Epithelial cell of proximal tubule (primary cell): ENCODE measurements around the gene PTPN13. TPM values are rescaled to one million over a fixed set of nuclear protein-coding genes. Genes with fewer than 3 reads are reported as not detected.

ENCODE experiments used
- DNase-seq: peaks from one replicate; pipeline ENCODE4 v3.0.0-alpha.2; 2011; ENCODE audit warnings: low read depth
- H3K4me3 ChIP-seq: 2 replicates; pipeline ENCODE4 v1.5.1; 2011; ENCODE audit warnings: low read depth, mild to moderate bottlenecking, low read length
- CTCF ChIP-seq: conservative IDR thresholded peaks from 2 replicates; pipeline ENCODE4 v1.5.1; 2012; ENCODE audit warnings: low read depth, mild to moderate bottlenecking, low read length
- total RNA-seq: library from RNA; depleted of rRNA; stranded (reverse); fragments of >200 nt; gene quantifications from 2 replicates; pipeline ENCODE4 v1.2.3, GENCODE V29; 2015

PTPN13 gene
- total RNA-seq, 1 donor from 2014 or later: 19.8 TPM

DNA sequence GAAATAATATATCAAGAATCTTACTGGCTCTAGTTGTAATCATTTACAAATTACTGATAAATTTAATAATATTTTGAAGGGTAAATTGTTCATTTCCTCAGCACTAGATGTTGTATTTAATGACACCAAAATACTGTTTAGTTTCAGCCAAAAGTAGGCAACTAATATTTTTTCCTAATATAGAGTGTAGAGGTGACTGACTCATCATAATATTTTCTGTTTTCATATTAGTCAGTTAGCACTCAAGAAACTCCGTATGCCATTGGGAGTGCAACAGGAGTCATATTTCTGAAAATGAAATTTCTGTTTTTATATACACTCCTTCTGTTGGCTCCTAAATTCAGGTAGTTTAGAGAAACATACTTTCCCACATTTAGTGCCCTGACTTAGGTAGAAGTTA lies 36.6 kb upstream of the PTPN13 start:
- no peak for DNase-seq
- TF ChIP-seq CTCF: no peak

DNA sequence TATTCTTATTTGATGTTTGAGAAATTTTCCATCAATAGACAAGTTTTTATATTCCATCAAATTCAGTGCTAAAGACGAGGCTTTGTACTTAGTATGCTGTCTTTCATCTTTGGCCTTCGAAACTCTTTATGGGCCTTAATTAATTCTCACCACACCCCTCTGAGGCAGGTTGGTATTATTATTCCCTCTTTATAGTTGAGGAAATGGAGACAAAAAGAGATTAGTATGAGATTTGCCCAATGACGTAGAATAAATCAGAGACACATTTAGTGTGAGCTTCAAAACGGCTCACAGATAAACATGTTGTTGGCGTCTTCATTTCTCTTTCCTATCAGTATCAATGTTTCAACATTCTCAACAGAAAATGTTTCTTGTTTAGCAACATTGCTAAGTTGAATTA lies 35.9 kb upstream of the PTPN13 start:
- no peak overlapping the region for H3K4me3 ChIP-seq
- TF ChIP-seq CTCF: no peak
- no peak for DNase-seq

More for the DNA sequence above, 36.6 kb upstream of the PTPN13 start:
- H3K4me3 ChIP-seq: no peak overlapping the region

DNA sequence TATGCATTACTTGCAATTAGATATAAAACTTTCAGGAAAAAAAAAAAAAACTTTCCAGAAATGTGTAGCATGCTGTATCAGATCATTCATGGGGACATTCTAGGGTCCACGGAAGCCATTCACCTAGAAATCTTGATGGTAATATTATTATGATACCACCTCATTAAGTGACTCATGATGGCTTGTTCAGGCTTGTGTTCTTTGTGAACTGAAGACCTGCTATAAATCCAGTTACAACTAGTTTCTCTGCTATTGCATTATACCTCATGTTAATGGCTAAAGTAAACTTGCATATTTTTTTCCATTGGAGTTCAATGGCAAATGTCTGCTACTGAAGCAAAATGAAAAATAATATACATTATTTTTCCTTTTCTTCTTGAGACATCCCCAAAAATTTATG lies 35.3 kb upstream of the PTPN13 start:
- no peak for DNase-seq
- H3K4me3 ChIP-seq: no peak overlapping the region
- no peak for TF ChIP-seq CTCF

DNA sequence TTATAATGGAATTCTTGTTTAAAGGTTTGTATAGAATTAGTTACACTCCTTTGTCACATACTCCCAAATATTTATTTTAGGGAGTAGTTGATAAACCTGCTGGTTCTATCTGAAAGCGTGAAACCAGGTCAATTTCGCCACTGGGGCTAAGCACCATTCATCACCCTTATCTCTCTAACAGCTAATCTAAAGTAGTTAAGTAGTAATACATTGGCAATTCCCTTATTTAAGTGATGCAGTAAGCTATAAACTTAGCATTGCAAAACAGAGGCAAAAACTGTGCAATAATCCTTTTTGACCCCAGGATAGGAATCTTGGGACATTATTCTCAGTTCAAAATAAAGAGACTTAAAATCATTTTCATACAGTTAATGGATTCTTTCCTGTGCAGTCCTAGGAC lies 33.7 kb upstream of the PTPN13 start:
- no peak for DNase-seq
- no peak for TF ChIP-seq CTCF
- no peak overlapping the region for H3K4me3 ChIP-seq

DNA sequence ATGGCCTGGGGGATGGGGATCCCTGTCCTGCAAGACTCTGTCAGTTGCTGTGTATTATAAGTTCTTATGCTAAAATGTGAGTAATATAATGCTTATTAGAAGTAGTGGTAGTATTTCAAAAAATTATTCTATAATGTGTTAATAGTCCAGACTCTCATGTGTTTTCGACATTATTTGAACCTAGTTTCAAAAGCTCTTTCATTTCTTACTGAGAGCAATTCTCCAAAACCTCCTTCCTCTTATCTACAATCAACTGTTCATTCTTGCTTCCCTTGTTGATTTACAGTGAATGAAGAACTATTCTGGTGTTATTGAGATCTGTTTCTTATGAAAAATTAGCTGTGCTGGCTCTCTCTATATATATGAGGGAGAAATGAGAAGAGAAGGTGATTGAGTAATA lies 32.9 kb upstream of the PTPN13 start:
- no peak for DNase-seq
- TF ChIP-seq CTCF: no peak
- H3K4me3 ChIP-seq: no peak overlapping the region

- no peak overlapping the region for H3K4me3 ChIP-seq
- DNase-seq: no peak
- TF ChIP-seq CTCF: no peak
These were observed 30.7 kb upstream of the PTPN13 start for GRCh38 chr4:86563416-86563815.

DNA sequence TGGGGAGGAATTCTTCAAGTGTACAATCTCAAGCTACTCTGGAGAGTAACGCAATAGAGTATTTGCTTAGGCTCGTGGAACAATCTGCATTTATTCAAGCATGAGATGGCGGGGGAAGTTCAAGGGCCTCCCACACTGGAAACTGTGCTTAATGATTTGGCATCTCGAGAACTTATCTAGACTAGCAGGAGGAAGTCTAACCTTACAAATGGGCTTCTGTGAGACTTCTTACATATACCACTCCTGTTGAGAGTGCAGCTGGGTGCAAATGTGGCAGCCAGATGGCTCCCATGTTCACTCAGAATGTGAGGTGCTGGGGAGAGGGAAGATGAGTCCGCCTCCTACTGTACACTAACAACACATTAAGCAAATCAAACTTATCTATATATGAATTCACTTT lies 29.3 kb upstream of the PTPN13 start:
- H3K4me3 ChIP-seq: no peak overlapping the region
- no peak for DNase-seq
- TF ChIP-seq CTCF: no peak
